Endothelial cell (in vitro differentiated cells): ENCODE results near the gene SGCE. TPM values are rescaled to one million over a fixed set of nuclear protein-coding genes. Genes with fewer than 3 reads are reported as not detected.

Experiments
- DNase-seq: peaks from one replicate; pipeline ENCODE4 v3.0.0; 2021; ENCODE audit warnings: low spot score
- H3K27ac Mint-ChIP-seq: one replicate; pipeline ENCODE4 v1.8.0; 2021; ENCODE audit warnings: mixed read lengths, inconsistent platforms; ENCODE audit not compliant: unreplicated experiment
- H3K27me3 Mint-ChIP-seq: one replicate; pipeline ENCODE4 v1.8.0; 2021; ENCODE audit warnings: mild to moderate bottlenecking, moderate library complexity, mixed read lengths, inconsistent platforms; ENCODE audit not compliant: unreplicated experiment
- H3K36me3 Mint-ChIP-seq: one replicate; pipeline ENCODE4 v1.8.0; 2021; ENCODE audit warnings: mild to moderate bottlenecking, low read depth, mixed read lengths, inconsistent platforms; ENCODE audit not compliant: unreplicated experiment
- H3K4me1 Mint-ChIP-seq: one replicate; pipeline ENCODE4 v1.8.0; 2021; ENCODE audit warnings: mild to moderate bottlenecking, mixed read lengths, inconsistent platforms; ENCODE audit not compliant: unreplicated experiment
- H3K4me3 Mint-ChIP-seq: one replicate; pipeline ENCODE4 v1.8.0; 2021; ENCODE audit warnings: mild to moderate bottlenecking, mixed read lengths, inconsistent platforms; ENCODE audit not compliant: unreplicated experiment
- H3K9me3 Mint-ChIP-seq: one replicate; pipeline ENCODE4 v1.8.0; 2021; ENCODE audit warnings: mixed read lengths, inconsistent platforms; ENCODE audit not compliant: unreplicated experiment
- total RNA-seq: library from RNA; stranded (reverse); fragmentation: NEBNext Ultra II Directional; extraction: Animal tissue kit (Norgen Biotek cat#: 25700); gene quantifications from one replicate; pipeline ENCODE4 v1.2.1, GENCODE V29; 2021; ENCODE audit not compliant: unreplicated experiment
- TF ChIP-seq, protein P1 (sequence below): fragments of 200-600 bp; sonication (generic); IDR thresholded peaks from one replicate; pipeline ENCODE4 v1.5.0; 2021; ENCODE audit warnings: antibody characterized with exemption; ENCODE audit not compliant: unreplicated experiment

Gene SGCE
- total RNA-seq, 1 donor from 2014 or later = 37.7 TPM

DNA sequence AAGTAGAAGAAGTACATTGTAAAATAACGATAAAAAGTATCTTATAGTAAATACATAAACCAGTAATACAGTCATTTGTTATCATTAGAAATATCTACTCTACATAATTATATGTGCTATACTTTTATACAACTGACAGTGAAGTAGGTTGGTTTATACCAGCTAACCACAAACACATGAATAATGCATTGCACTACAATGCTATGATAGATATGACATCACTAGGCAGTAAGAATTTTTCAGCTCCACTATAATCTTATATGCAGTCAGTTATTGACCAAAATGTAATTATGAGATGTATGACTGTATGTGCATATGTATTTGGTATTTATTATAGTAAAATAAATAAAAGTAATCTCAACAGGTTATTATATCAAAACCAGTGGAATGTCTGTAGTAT, 23.4 kb upstream of the SGCE start:
- no peaks in the 10 kb centered on the region for H3K36me3 Mint-ChIP-seq
- H3K27ac Mint-ChIP-seq = no peak overlapping the region
- H3K4me1 Mint-ChIP-seq = no peaks in the 10 kb centered on the region
- H3K4me3 Mint-ChIP-seq = no peak overlapping the region
- H3K27me3 Mint-ChIP-seq = no peaks in the 10 kb centered on the region
- no peak for DNase-seq
- TF ChIP-seq, protein P1, sequence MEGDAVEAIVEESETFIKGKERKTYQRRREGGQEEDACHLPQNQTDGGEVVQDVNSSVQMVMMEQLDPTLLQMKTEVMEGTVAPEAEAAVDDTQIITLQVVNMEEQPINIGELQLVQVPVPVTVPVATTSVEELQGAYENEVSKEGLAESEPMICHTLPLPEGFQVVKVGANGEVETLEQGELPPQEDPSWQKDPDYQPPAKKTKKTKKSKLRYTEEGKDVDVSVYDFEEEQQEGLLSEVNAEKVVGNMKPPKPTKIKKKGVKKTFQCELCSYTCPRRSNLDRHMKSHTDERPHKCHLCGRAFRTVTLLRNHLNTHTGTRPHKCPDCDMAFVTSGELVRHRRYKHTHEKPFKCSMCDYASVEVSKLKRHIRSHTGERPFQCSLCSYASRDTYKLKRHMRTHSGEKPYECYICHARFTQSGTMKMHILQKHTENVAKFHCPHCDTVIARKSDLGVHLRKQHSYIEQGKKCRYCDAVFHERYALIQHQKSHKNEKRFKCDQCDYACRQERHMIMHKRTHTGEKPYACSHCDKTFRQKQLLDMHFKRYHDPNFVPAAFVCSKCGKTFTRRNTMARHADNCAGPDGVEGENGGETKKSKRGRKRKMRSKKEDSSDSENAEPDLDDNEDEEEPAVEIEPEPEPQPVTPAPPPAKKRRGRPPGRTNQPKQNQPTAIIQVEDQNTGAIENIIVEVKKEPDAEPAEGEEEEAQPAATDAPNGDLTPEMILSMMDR = no peak
- H3K9me3 Mint-ChIP-seq = no peaks in the 10 kb centered on the region

- DNase-seq = no peak
- H3K9me3 Mint-ChIP-seq = no peaks in the 10 kb centered on the region
- TF ChIP-seq, protein P1 = no peak
- H3K36me3 Mint-ChIP-seq = no peaks in the 10 kb centered on the region
- H3K4me1 Mint-ChIP-seq = no peaks in the 10 kb centered on the region
- H3K27ac Mint-ChIP-seq = no peak overlapping the region
- H3K27me3 Mint-ChIP-seq = no peaks in the 10 kb centered on the region
- no peak overlapping the region for H3K4me3 Mint-ChIP-seq
Measured at GRCh38 chr7:94676431-94676830, 20.5 kb upstream of the SGCE start.

GRCh38 chr7:94675356-94675755, 19.4 kb upstream of the SGCE start:
- H3K27me3 Mint-ChIP-seq = no peaks in the 10 kb centered on the region
- H3K4me1 Mint-ChIP-seq = no peaks in the 10 kb centered on the region
- H3K27ac Mint-ChIP-seq = no peak overlapping the region
- TF ChIP-seq, protein P1 = no peak
- H3K9me3 Mint-ChIP-seq = no peaks in the 10 kb centered on the region
- H3K36me3 Mint-ChIP-seq = no peaks in the 10 kb centered on the region
- no peak for DNase-seq
- H3K4me3 Mint-ChIP-seq = no peak overlapping the region

DNA sequence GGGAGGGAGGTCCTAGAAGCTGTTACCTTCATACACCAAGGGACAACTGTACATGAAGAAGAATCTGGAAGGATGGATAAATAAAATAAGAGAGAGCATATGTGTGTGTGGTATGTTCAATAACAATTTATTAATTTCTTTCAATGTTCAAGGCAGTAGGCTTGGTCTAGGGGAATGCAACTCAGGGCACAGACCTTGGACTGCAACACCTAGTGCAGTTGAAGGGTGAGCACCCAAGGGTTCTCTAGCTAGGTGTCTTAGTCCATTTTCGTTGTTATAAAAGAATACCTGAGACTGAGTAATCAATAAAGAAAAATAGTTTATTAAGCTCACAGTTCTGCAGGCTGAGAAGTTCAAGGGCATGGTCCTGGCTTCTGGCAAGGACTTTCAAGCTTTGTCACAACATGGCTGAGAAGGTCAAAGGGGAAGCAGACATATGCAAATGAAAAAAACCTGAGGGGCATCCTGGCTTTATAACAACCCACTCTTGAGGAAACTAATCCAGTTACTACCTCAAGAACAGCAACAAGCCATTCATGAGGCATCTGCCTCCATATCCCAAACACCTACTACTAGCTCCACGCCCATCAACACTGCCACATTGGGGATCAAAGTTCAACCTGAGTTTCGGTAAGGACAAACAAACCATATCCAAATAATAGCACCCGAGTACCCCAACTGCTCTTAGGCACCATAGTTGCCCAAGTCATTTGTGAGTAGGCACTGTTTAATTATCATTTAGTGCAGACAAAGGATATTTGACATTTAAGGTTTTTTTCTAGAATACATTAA, 15.7 kb upstream of the SGCE start:
- TF ChIP-seq, protein P1 = no peak
- no peaks in the 10 kb centered on the region for H3K9me3 Mint-ChIP-seq
- no peaks in the 10 kb centered on the region for H3K27me3 Mint-ChIP-seq
- H3K4me1 Mint-ChIP-seq = no peaks in the 10 kb centered on the region
- no peak overlapping the region for H3K4me3 Mint-ChIP-seq
- no peaks in the 10 kb centered on the region for H3K36me3 Mint-ChIP-seq
- DNase-seq = no peak
- H3K27ac Mint-ChIP-seq = no peak overlapping the region

DNA sequence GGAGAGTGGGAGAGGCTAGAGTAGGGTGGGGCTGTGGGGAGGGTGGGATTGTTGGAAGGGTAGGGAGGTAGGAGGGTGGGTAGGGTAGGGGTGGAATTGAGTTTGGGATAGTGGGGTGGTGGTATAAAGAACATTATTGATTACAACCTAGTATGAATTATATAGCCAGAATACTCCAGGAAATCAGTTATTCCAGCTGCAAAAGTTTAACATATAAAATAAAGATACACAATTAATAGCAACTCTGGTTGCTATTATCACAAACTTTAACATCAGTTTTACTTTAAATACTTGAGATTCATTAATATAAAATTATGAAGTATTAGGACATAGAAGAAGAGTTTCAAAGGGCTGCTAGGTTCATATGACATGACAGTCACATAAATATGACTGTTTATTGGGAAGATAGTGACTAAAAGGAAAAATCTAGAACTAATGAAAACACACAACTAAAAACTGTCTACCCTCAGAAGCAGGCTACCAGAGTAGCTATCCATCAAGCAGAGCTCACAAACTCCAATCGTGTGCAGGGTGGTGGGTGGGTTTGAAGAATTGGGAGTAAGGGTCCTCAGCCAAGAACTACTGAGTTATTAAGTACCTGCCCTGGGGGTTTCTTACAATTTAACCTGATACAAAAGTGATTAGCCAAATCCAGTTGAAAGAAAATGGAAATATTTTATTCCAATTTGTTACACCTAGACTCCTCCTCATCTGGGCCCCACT, 14.0 kb upstream of the SGCE start:
- TF ChIP-seq, protein P1 = no peak
- Mint-ChIP-seq H3K4me3 (no peak overlapping the region), H3K4me1 (no peaks in the 10 kb centered on the region), H3K9me3 (no peaks in the 10 kb centered on the region), H3K27me3 (peaks cover 5% of the 10 kb centered on the region), H3K27ac (no peak overlapping the region), H3K36me3 (peaks cover 8% of the 10 kb centered on the region)
- DNase-seq = no peak
